ENCODE measurements around the gene GCLC.

DNA sequence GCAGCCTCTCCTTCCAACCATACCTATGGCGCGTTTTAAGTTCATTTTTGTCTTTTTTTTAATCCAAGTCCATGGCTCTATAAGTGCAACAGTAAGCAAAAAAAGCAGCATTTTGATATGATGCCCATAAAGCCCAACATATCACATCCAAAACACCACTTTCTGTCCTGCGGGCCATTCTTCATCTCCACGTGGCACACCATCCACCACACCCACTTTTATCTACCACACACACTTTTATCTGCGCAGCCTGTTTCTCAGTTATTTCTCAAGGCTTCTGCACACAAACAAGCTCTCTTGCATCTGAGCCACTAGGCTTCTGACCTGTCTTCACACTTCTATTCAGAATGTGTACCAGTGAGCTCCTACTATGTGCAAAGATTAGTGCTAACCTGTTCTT is 5.3 kb downstream of the GCLC start:
- TF ChIP-seq ZNF274 (IDR thresholded peaks at IDR 0.05; ENCODE audit: borderline replicate concordance, low read depth, low read length) = no peak
- TF ChIP-seq, protein P1, sequence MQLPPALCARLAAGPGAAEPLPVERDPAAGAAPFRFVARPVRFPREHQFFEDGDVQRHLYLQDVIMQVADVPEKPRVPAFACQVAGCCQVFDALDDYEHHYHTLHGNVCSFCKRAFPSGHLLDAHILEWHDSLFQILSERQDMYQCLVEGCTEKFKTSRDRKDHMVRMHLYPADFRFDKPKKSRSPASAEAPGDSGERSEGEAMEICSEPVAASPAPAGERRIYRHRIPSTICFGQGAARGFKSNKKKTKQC (CRISPR knock-in tag; IDR thresholded peaks at IDR 0.05) = no peak

All from K562 (cell line).